Omental fat pad (tissue), 4 donors: ENCODE measurements around the gene SLC35F3. TPM values are rescaled to one million over a fixed set of nuclear protein-coding genes. Genes with fewer than 3 reads are reported as not detected.

Experiments
- ATAC-seq: fragments of 150-250 bp; one replicate; pipeline ENCODE4 v1.9.1; 2016; ENCODE audit warnings: mild to moderate bottlenecking, moderate library complexity; ENCODE audit not compliant: low FRiP score
- DNase-seq: peaks from one replicate; pipeline ENCODE4 v3.0.0-alpha.2; 2019; ENCODE audit warnings: low spot score
- CTCF ChIP-seq, 3 donors: fragments of 450-650 bp; IDR thresholded peaks; one replicate each; pipeline ENCODE4 v1.5.1; 2016 to 2017; ENCODE audit warnings: antibody characterized with exemption in 3 of 3, mild to moderate bottlenecking in 3 of 3, moderate library complexity in 2 of 3
- total RNA-seq, 4 donors: library from RNA; depleted of rRNA; stranded (reverse); fragments of >200 nt; gene quantifications; one replicate each; pipeline ENCODE4 v1.1.0, GENCODE V29; 2016

SLC35F3 gene
- total RNA-seq, 4 donors from 2014 or later, result 0.09 TPM; not detected in 3

GRCh38 chr1:234188454-234188792 lies 283.9 kb downstream of the SLC35F3 start:
- no peak for DNase-seq

GRCh38 chr1:234197839-234198238 lies 293.4 kb downstream of the SLC35F3 start:
- ATAC-seq, result no peak
- TF ChIP-seq CTCF (IDR thresholded peaks at IDR 0.05), result no peak

More at GRCh38 chr1:234188454-234188792, 283.9 kb downstream of the SLC35F3 start:
- ATAC-seq, result no peak
- TF ChIP-seq CTCF (IDR thresholded peaks at IDR 0.05), result no peak

GRCh38 chr1:234199476-234200127 lies 295.1 kb downstream of the SLC35F3 start:
- ATAC-seq (no peak), DNase-seq (no peak)
- TF ChIP-seq CTCF (IDR thresholded peaks at IDR 0.05), result no peak

More at GRCh38 chr1:234197839-234198238, 293.4 kb downstream of the SLC35F3 start:
- DNase-seq, result no peak

- ATAC-seq, result no peak
- no peak for DNase-seq
- no peak for TF ChIP-seq CTCF (IDR thresholded peaks at IDR 0.05)
Measured at GRCh38 chr1:234200566-234200965, 296.1 kb downstream of the SLC35F3 start.

GRCh38 chr1:234201600-234201999 lies 297.1 kb downstream of the SLC35F3 start:
- no peak for DNase-seq
- no peak for ATAC-seq
- no peak for TF ChIP-seq CTCF (IDR thresholded peaks at IDR 0.05)

- peak; percentile 23 for ATAC-seq
Measured at GRCh38 chr1:234205966-234206365, 301.5 kb downstream of the SLC35F3 start.

More at GRCh38 chr1:234205966-234206365, 301.5 kb downstream of the SLC35F3 start:
- no peak for TF ChIP-seq CTCF (IDR thresholded peaks at IDR 0.05)
- no peak for DNase-seq
